Left colon (tissue), 2 donors: ENCODE measurements around the gene TK1. TPM values are rescaled to one million over a fixed set of nuclear protein-coding genes. Genes with fewer than 3 reads are reported as not detected.

ENCODE experiments used
- ATAC-seq: fragments of 200-7000 bp; cut with Tn5 transposase; one replicate; pipeline ENCODE4 v1.9.1; 2020; ENCODE audit warnings: mild to moderate bottlenecking, moderate library complexity
- DNase-seq, 2 donors: peaks; one replicate each; pipeline ENCODE4 v3.0.0-alpha.2; 2020
- intact Hi-C, 2 donors: fragments of 100-400 bp; cut with DNase I in 1 of 2; cut with micrococcal nuclease in 1 of 2; formaldehyde crosslinking; loops; one replicate each; pipeline versions ENCODE4 v1.11.2 to v1.14.0; 2022; cut with DNase I, micrococcal nuclease
- total RNA-seq, 2 donors: library from RNA; stranded (reverse); fragmentation: NEBNext Ultra II Directional; extraction: Animal tissue kit (Norgen Biotek cat#: 25700); gene quantifications; one replicate each; pipeline ENCODE4 v1.2.1, GENCODE V29; 2021
- donor health status: DM: no; HTN: no; CAD: no.
- donor health status: DM: yes; HTN: yes; CAD: no.

The TK1 gene
- total RNA-seq, 2 donors from 2014 or later: 14.8 to 24.9 TPM

DNA sequence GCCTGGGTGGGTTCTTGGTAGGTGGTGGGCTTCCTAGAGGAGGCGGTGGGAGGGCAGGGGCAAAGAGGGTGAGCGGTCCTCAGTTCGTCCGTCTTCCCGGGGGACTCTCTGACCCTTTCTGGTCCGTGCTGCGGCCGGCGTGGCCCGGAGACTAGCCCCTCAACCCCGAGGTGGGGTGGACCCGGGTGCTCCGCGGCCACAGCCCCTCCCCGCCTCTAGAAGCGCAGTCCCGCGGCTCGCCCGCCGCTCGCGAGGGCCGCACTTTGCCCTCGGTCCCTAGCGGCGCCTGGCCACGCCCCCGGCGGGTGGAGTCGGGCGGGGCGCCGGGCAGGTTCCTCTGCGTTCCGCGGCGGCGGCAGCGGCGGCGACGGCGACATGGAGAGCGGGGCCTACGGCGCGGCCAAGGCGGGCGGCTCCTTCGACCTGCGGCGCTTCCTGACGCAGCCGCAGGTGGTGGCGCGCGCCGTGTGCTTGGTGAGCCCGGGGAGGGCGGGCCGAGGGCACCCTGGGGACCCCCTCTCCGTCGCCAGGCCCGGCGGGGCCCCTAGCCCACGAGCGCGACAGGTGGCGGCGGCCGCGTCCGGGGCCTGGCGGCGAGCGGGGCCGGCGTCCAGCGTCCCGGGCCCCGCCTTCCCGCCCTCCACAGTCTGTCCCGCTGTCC, 18.5 kb downstream of the TK1 start, which contains the start of gene SYNGR2:
SYNGR2 (plus strand) TSS at position 340 of the 661 bp plus-strand sequence; CDS start at position 376, 36 bp downstream.
- intact Hi-C loops: no loop called here
- peak; percentile 80 to 94 for DNase-seq
- ATAC-seq: peak; percentile 65

DNA sequence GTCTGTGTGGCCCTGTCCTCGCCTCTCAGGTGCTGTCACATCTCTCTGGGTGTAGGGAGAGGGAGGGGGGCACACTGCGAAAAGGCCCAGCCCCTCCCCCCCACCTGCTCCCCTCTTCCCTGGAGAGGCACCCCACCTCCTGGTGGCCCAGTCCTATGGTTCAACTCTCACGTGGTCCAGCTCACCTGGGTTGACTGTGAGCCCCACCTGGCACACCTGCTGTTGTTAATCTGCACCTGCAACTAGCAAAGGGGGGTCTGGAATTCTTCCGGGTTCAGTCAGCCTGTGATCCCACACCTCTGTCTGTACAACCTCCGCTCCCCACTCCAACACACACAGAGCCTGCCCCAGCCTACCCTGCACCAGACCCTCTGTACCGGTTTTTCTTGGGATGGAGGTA, 20.4 kb downstream of the TK1 start:
- peak; percentile 46 to 71 for DNase-seq
- intact Hi-C loops: no loop called here
- ATAC-seq: peak; percentile 6

DNA sequence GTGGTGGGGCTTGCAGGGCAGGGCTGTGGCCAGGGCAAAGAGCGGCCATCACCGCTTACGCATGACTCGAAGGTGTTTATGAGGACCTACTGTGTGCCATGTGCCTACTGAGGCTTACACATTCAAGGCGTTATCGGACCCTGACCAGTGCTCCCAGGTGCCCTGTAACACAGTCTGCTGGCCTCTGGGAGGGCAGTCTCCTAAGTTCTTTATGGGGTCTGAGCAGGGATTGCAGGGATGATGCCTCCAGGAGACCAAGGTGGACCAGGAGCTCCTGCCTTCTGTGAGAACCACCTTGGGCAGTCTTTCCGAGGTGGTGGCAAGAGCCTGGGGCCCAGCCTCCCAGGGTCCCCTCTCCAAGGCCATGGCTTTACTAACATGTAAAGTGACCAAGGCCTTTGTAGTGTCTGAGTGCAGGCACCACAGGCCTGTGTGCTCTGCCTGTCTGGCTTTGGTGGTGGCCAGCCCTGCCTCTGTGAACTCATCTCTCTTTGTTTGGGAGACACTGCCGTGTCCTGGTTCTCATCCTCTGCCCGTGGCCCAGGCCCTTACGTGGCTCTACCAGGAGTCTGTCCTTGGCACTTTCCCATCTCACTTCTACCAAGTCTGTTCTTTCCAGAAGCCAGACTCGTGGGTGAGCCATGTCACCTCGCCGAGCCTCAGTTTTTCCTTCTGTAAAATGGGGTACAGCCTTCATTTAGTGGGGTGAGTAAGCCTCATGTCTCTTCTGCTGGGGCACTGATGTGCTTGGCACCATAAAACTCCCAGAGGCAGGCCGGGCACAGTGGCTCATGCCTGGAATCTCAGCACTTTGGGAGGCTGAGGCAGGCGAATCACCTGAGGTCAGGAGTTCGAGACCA, 21.9 kb downstream of the TK1 start:
- intact Hi-C loops: no loop called here
- DNase-seq (no peak), ATAC-seq (no peak)

- no peak for DNase-seq
- no peak for ATAC-seq
- intact Hi-C loops: no loop called here
Observed at GRCh38 chr17:78163881-78164747, 22.7 kb downstream of the TK1 start.

- intact Hi-C loops: no loop called here
- DNase-seq (no peak), ATAC-seq (no peak)
Observed at GRCh38 chr17:78159575-78160158, 27.2 kb downstream of the TK1 start.

GRCh38 chr17:78154903-78155811, 31.7 kb downstream of the TK1 start:
- DNase-seq: no peak
- peak; percentile 68 for ATAC-seq
- intact Hi-C loops: no loop called here

GRCh38 chr17:78151514-78152008, 35.3 kb downstream of the TK1 start:
- intact Hi-C loops: no loop called here
- peak; percentile 80 for ATAC-seq
- DNase-seq: peak in 1 of 2 donors; percentile 82

DNA sequence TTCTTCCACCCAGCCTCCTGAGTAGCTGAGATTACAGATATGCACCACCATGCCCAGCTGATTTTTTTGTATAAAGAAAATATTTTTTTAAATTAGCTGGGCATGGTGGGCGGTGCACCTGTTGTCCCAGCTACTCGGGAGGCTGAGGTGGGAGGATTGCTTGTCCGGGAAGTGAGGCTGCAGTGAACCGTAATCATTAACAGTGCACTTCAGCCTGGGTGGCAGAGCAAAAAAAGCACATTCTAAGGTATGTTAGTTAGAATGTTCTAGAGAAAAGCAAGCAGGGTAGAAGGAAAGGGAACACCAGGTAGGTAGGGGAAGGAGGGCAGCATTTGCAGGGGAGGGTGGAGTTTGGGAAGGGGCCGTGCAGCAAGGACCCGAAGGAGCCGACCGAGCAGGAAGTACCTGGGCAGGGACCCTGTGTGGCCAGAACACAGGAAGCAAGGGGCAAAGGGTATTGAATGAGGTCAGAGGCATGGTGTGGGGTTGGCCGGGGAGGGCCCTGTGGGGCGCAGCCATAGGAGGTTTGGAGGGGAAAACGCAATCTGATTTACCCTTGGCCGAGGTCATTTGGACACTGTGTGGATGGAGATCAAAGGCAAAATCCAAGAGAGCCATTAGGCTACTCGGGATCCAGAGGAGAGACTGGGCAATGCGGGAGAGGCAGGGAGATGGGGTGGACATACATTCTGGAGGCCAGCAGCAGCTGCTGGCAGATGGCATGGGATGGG, 38.4 kb downstream of the TK1 start:
- intact Hi-C loops: no loop called here
- DNase-seq (no peak), ATAC-seq (no peak)

DNA sequence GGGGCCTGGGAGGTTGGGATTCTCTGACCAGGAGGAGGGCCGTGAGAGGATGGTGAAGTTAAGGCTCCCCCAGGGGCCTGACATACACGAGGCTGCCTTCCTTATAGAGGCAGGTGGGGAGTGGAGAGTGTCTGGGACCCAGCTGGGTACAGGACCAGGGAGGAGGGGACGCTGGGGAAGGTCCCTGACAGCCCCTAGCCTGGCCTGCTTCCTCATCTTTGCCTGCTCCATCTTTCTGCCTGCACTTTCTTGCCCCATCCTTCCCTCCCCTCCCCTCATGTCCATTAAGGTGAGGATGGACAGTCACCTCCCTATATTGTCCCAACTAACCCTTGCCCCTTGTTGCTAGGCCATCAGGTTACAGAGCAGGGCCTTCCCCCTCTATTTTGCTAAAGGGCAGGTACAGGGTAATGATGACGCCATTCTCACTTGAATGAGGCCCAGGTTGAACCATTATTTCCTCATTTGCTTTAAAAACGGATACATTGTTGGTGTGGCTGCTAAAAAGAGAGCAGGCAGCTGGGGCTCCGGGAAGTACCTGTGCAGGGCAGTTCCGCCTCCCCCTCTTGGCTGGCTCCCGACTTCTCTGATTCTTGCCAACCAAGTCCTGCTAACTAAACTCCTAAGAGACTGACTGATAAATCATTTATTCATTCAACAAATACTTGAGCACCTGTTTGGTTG, 39.4 kb downstream of the TK1 start:
- intact Hi-C loops: no loop called here
- peak in 1 of 2 donors; percentile 75 for DNase-seq
- ATAC-seq: peak; percentile 19

GRCh38 chr17:78146881-78147280, 40.0 kb downstream of the TK1 start:
- ATAC-seq: no peak

GRCh38 chr17:78146471-78146869, 40.4 kb downstream of the TK1 start:
- ATAC-seq: no peak

More at GRCh38 chr17:78146881-78147280, 40.0 kb downstream of the TK1 start:
- intact Hi-C loops: no loop called here
- DNase-seq: no peak

DNA sequence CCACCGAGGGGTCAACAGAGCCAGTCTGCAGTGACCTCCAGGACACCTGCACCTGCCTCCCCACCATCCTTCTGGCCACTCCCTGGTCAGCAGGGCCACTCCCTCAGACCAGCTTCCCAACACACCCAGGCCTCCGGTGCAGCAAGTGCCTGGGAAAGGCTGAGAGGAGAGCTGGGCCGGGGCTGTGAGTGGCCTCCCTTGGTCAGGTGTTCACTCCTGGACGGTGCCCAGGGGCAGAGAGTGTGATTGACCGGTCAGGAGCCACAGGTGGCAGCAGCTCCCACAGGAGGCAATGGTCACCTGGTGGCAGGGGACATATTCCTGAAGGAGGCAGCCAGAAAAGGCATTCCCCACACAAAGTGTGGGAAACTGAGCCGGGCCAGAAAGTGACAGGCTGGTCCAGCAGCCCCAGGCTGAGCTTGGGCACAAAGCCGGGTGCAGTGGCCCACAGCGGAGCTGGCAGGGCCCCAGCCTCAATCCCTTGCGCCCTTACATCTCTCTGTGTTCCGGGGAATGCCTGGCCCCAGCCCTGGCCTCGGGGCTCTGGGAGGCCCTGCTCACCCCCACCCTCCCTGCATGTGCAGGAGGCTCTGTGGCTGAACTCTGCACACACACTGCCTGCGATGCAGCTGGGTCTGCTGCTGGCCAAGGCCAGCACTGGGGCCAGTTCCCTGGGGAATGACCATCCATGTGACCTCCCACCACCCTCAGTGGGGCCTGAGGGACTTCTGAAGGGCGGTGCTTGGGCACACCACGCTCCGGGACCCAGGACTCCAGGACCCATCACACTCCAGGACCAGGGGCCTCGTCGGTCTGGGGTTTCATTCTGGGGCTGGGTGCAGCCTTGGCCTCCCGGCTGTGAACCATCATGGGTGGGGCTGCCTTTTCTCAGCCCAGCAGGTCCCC, 41.9 kb downstream of the TK1 start:
- ATAC-seq: peak; percentile 40
- intact Hi-C loops: no loop called here
- DNase-seq: peak; percentile 66 to 79

More at GRCh38 chr17:78146471-78146869, 40.4 kb downstream of the TK1 start:
- no peak for DNase-seq
- intact Hi-C loops: no loop called here

- DNase-seq (peak; percentile 83 to 87), ATAC-seq (peak; percentile 38)
- intact Hi-C loops: no loop called here
Observed at GRCh38 chr17:78144147-78144719, 42.6 kb downstream of the TK1 start.

- no peak for ATAC-seq
- intact Hi-C loops: no loop called here
- no peak for DNase-seq
Observed at GRCh38 chr17:78143214-78144146, 43.4 kb downstream of the TK1 start.
